GM12878 (cell line): Measurements from ENCODE around the gene TMEM38A. TPM values are rescaled to one million over a fixed set of nuclear protein-coding genes. Genes with fewer than 3 reads are reported as not detected.

ENCODE experiments used
- CREB1 ChIP-seq: IDR thresholded peaks from 2 replicates; pipeline ENCODE4 v1.6.1; 2012; ENCODE audit warnings: low read depth, mild to moderate bottlenecking, inconsistent platforms
- DPF2 ChIP-seq: fragments of 450-650 bp; IDR thresholded peaks from 2 replicates; pipeline ENCODE4 v1.6.1; 2017; ENCODE audit warnings: mild to moderate bottlenecking
- IKZF2 ChIP-seq, 2 experiments: fragments of 450-650 bp; IDR thresholded peaks; 2 replicates each; pipeline ENCODE4 v1.6.1; 2017; ENCODE audit warnings: mild to moderate bottlenecking in 2 of 2, moderate library complexity in 2 of 2
- RCOR1 ChIP-seq: conservative IDR thresholded peaks from 2 replicates; pipeline ENCODE4 v1.6.1; 2012; ENCODE audit warnings: low read depth, low read length, improper control_type of control experiment
- TARDBP ChIP-seq: IDR thresholded peaks from 2 replicates; pipeline ENCODE4 v1.6.1; 2016; ENCODE audit warnings: borderline replicate concordance
- polyA plus RNA-seq, 11 experiments: library from polyadenylated mRNA; depleted of rRNA in 4 of 11; unstranded in 6 of 11; stranded (reverse) in 5 of 11; fragments of >200 nt; fragmentation: Nextera tagmentation in 4 of 11; fragmentation: Illumina TruSeq in 1 of 11; extraction: Ambion mirVana in 4 of 11; extraction: Trizol in 1 of 11; gene quantifications; 1 replicate in 1 of 11; 2 replicates in 10 of 11; pipeline versions ENCODE4 v1.2.1 to v1.2.3, GENCODE V29; 2011 to 2016; ENCODE audit warnings: inconsistent platforms in 2 of 11, missing spikeins in 2 of 11, low read depth in 1 of 11
- total RNA-seq, 4 experiments: library from RNA; depleted of rRNA in 3 of 4; stranded (reverse); fragments of >200 nt in 3 of 4; fragmentation: Illumina TruSeq in 1 of 4; extraction: Trizol in 1 of 4; gene quantifications; 2 replicates each; pipeline versions ENCODE4 v1.2.1 to v1.2.3, GENCODE V29; 2013 to 2021
- TF ChIP-seq, protein P1 (sequence below): fragments of 450-650 bp; formaldehyde crosslinking; IDR thresholded peaks from 2 replicates; pipeline ENCODE4 v1.4.0; 2020; ENCODE audit warnings: mild to moderate bottlenecking, moderate library complexity
- TF ChIP-seq, protein P2 (sequence below): IDR thresholded peaks from 2 replicates; pipeline ENCODE4 v1.6.1; 2012; ENCODE audit warnings: improper control_type of control experiment, low read depth, low read length; ENCODE audit not compliant: insufficient replicate concordance
- TF ChIP-seq, protein P3 (sequence below): fragments of 450-650 bp; IDR thresholded peaks from 2 replicates; pipeline ENCODE4 v1.6.1; 2016; ENCODE audit warnings: mild to moderate bottlenecking
- TF ChIP-seq, protein P4 (sequence below): IDR thresholded peaks from 2 replicates; pipeline ENCODE4 v1.6.1; 2011; ENCODE audit warnings: borderline replicate concordance, low read depth, mild to moderate bottlenecking, moderate library complexity, low read length; ENCODE audit not compliant: insufficient read depth, poor library complexity, severe bottlenecking
- TF ChIP-seq, protein P5 (sequence below): fragments of 150-350 bp; IDR thresholded peaks from 2 replicates; pipeline ENCODE4 v1.6.1; 2016; ENCODE audit warnings: low read depth, low read length

Gene TMEM38A
- total and polyA plus RNA-seq, 10 of the 15 experiments (the other 5 are each of a cell fraction or from before 2014, with no cell fraction given): 4.5 to 22.2 (median 15.0) TPM

DNA sequence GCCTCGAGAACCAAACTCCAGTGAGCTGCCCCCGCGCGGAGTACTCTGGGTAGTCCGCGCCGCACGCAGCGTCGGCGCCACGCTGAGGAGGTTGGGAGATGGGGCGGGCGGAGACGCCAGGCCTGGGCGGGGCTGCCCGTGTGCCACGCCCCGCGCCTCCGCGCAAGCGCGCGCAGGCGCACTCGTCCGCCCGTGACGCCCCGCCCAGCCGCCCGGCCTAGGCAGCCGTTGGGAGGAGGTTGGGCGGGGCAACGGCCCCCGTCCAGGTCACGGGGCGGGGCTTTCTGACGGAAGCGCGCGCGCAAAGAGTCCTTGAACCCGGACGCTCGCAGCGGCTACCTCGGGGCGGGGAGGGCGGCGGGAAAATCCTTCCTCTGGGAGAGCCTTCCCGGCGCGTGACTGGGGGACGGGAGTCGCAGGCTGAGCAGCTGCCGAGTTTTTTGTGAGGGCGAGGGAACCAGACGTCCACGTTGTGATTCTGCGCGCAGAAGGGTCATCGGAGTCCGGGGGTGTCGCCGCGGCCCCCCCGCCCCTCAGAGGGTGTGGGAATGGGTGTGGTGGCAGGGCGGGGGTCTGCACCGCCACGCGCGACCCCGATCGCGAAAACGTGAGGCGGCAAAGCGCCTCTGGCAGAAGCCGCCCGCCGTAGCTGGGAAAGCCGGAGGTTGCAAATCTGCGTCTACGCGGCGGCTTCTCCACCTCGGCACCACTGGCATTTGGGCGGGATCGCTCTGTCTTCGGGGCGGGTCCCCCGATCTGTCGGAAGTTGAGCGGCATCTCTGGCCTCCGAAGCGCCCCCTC is 32.6 kb upstream of the TMEM38A start, which contains the start of gene MED26 (continued):
- TF ChIP-seq, protein P1, sequence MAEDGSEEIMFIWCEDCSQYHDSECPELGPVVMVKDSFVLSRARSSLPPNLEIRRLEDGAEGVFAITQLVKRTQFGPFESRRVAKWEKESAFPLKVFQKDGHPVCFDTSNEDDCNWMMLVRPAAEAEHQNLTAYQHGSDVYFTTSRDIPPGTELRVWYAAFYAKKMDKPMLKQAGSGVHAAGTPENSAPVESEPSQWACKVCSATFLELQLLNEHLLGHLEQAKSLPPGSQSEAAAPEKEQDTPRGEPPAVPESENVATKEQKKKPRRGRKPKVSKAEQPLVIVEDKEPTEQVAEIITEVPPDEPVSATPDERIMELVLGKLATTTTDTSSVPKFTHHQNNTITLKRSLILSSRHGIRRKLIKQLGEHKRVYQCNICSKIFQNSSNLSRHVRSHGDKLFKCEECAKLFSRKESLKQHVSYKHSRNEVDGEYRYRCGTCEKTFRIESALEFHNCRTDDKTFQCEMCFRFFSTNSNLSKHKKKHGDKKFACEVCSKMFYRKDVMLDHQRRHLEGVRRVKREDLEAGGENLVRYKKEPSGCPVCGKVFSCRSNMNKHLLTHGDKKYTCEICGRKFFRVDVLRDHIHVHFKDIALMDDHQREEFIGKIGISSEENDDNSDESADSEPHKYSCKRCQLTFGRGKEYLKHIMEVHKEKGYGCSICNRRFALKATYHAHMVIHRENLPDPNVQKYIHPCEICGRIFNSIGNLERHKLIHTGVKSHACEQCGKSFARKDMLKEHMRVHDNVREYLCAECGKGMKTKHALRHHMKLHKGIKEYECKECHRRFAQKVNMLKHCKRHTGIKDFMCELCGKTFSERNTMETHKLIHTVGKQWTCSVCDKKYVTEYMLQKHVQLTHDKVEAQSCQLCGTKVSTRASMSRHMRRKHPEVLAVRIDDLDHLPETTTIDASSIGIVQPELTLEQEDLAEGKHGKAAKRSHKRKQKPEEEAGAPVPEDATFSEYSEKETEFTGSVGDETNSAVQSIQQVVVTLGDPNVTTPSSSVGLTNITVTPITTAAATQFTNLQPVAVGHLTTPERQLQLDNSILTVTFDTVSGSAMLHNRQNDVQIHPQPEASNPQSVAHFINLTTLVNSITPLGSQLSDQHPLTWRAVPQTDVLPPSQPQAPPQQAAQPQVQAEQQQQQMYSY: no peak
- TF ChIP-seq CREB1 (peak; percentile 74), RCOR1 (no peak), DPF2 (peak; percentile 66), TARDBP (no peak; the same call in 1 of the 2 replicates), IKZF2 (IDR thresholded peaks at IDR 0.05) (peak; percentile 51 to 60; a peak in 3 of 4 replicates)
- TF ChIP-seq, protein P2, sequence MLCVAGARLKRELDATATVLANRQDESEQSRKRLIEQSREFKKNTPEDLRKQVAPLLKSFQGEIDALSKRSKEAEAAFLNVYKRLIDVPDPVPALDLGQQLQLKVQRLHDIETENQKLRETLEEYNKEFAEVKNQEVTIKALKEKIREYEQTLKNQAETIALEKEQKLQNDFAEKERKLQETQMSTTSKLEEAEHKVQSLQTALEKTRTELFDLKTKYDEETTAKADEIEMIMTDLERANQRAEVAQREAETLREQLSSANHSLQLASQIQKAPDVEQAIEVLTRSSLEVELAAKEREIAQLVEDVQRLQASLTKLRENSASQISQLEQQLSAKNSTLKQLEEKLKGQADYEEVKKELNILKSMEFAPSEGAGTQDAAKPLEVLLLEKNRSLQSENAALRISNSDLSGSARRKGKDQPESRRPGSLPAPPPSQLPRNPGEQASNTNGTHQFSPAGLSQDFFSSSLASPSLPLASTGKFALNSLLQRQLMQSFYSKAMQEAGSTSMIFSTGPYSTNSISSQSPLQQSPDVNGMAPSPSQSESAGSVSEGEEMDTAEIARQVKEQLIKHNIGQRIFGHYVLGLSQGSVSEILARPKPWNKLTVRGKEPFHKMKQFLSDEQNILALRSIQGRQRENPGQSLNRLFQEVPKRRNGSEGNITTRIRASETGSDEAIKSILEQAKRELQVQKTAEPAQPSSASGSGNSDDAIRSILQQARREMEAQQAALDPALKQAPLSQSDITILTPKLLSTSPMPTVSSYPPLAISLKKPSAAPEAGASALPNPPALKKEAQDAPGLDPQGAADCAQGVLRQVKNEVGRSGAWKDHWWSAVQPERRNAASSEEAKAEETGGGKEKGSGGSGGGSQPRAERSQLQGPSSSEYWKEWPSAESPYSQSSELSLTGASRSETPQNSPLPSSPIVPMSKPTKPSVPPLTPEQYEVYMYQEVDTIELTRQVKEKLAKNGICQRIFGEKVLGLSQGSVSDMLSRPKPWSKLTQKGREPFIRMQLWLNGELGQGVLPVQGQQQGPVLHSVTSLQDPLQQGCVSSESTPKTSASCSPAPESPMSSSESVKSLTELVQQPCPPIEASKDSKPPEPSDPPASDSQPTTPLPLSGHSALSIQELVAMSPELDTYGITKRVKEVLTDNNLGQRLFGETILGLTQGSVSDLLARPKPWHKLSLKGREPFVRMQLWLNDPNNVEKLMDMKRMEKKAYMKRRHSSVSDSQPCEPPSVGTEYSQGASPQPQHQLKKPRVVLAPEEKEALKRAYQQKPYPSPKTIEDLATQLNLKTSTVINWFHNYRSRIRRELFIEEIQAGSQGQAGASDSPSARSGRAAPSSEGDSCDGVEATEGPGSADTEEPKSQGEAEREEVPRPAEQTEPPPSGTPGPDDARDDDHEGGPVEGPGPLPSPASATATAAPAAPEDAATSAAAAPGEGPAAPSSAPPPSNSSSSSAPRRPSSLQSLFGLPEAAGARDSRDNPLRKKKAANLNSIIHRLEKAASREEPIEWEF: no peak
- TF ChIP-seq, protein P3, sequence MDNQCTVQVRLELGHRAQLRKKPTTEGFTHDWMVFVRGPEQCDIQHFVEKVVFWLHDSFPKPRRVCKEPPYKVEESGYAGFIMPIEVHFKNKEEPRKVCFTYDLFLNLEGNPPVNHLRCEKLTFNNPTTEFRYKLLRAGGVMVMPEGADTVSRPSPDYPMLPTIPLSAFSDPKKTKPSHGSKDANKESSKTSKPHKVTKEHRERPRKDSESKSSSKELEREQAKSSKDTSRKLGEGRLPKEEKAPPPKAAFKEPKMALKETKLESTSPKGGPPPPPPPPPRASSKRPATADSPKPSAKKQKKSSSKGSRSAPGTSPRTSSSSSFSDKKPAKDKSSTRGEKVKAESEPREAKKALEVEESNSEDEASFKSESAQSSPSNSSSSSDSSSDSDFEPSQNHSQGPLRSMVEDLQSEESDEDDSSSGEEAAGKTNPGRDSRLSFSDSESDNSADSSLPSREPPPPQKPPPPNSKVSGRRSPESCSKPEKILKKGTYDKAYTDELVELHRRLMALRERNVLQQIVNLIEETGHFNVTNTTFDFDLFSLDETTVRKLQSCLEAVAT: peak; percentile 48; the same call in 1 of the 2 replicates
- TF ChIP-seq, protein P4, sequence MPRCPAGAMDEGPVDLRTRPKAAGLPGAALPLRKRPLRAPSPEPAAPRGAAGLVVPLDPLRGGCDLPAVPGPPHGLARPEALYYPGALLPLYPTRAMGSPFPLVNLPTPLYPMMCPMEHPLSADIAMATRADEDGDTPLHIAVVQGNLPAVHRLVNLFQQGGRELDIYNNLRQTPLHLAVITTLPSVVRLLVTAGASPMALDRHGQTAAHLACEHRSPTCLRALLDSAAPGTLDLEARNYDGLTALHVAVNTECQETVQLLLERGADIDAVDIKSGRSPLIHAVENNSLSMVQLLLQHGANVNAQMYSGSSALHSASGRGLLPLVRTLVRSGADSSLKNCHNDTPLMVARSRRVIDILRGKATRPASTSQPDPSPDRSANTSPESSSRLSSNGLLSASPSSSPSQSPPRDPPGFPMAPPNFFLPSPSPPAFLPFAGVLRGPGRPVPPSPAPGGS: peak; percentile 9
- TF ChIP-seq, protein P5, sequence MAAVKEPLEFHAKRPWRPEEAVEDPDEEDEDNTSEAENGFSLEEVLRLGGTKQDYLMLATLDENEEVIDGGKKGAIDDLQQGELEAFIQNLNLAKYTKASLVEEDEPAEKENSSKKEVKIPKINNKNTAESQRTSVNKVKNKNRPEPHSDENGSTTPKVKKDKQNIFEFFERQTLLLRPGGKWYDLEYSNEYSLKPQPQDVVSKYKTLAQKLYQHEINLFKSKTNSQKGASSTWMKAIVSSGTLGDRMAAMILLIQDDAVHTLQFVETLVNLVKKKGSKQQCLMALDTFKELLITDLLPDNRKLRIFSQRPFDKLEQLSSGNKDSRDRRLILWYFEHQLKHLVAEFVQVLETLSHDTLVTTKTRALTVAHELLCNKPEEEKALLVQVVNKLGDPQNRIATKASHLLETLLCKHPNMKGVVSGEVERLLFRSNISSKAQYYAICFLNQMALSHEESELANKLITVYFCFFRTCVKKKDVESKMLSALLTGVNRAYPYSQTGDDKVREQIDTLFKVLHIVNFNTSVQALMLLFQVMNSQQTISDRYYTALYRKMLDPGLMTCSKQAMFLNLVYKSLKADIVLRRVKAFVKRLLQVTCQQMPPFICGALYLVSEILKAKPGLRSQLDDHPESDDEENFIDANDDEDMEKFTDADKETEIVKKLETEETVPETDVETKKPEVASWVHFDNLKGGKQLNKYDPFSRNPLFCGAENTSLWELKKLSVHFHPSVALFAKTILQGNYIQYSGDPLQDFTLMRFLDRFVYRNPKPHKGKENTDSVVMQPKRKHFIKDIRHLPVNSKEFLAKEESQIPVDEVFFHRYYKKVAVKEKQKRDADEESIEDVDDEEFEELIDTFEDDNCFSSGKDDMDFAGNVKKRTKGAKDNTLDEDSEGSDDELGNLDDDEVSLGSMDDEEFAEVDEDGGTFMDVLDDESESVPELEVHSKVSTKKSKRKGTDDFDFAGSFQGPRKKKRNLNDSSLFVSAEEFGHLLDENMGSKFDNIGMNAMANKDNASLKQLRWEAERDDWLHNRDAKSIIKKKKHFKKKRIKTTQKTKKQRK: no peak
